Stimulated activated CD8-positive, alpha-beta memory T cell treated with anti-CD3 and anti-CD28 coated beads, Interleukin-15, amount 100 ng/mL, for 24 hours (primary cell): Measurements from ENCODE around the gene CLSTN2.

Source experiments
- DNase-seq: peaks from one replicate; pipeline ENCODE4 v3.0.0-alpha.2; 2020; ENCODE audit warnings: low read depth

CLSTN2 gene

GRCh38 chr3:140453750-140454149, 518.8 kb downstream of the CLSTN2 start:
- no peak for DNase-seq

GRCh38 chr3:140455521-140456214, 520.7 kb downstream of the CLSTN2 start:
- DNase-seq = no peak

GRCh38 chr3:140456974-140457373, 522.0 kb downstream of the CLSTN2 start:
- no peak for DNase-seq

- DNase-seq = no peak
Measured at GRCh38 chr3:140459462-140459861, 524.5 kb downstream of the CLSTN2 start.

GRCh38 chr3:140461250-140461649, 526.3 kb downstream of the CLSTN2 start:
- no peak for DNase-seq

- DNase-seq = no peak
Measured at GRCh38 chr3:140463355-140463754, 528.4 kb downstream of the CLSTN2 start.

- no peak for DNase-seq
Measured at GRCh38 chr3:140465988-140466387, 531.0 kb downstream of the CLSTN2 start.

GRCh38 chr3:140466535-140466934, 531.5 kb downstream of the CLSTN2 start:
- DNase-seq = no peak

- DNase-seq = no peak
Measured at GRCh38 chr3:140467104-140467577, 532.2 kb downstream of the CLSTN2 start.

GRCh38 chr3:140467796-140468315, 532.9 kb downstream of the CLSTN2 start:
- DNase-seq = no peak

GRCh38 chr3:140468407-140468806, 533.4 kb downstream of the CLSTN2 start:
- DNase-seq = no peak

GRCh38 chr3:140469491-140469890, 534.5 kb downstream of the CLSTN2 start:
- DNase-seq = no peak

GRCh38 chr3:140470211-140470610, 535.2 kb downstream of the CLSTN2 start:
- no peak for DNase-seq

- DNase-seq = no peak
Measured at GRCh38 chr3:140470962-140471361, 536.0 kb downstream of the CLSTN2 start.

- no peak for DNase-seq
Measured at GRCh38 chr3:140472306-140473020, 537.5 kb downstream of the CLSTN2 start.

- no peak for DNase-seq
Measured at GRCh38 chr3:140487566-140487965, 552.6 kb downstream of the CLSTN2 start.

GRCh38 chr3:140493271-140493670, 558.3 kb downstream of the CLSTN2 start:
- no peak for DNase-seq

- DNase-seq = no peak
Measured at GRCh38 chr3:140494970-140495369, 560.0 kb downstream of the CLSTN2 start.

- no peak for DNase-seq
Measured at GRCh38 chr3:140497331-140497730, 562.3 kb downstream of the CLSTN2 start.

GRCh38 chr3:140499114-140499757, 564.3 kb downstream of the CLSTN2 start:
- DNase-seq = no peak

- no peak for DNase-seq
Measured at GRCh38 chr3:140500473-140500872, 565.5 kb downstream of the CLSTN2 start.

GRCh38 chr3:140501061-140501769, 566.2 kb downstream of the CLSTN2 start:
- DNase-seq = no peak
